ENCODE data around the gene RPS2. TPM values are rescaled to one million over a fixed set of nuclear protein-coding genes. Genes with fewer than 3 reads are reported as not detected.

The RPS2 gene
- total and polyA plus RNA-seq, 2 of the 8 experiments (the other 6 are each of a cell fraction or from before 2014, with no cell fraction given) = 4,042 to 16,783 TPM

GRCh38 chr16:1963806-1964505, 670 bp downstream of the RPS2 start (continued):
- TF ChIP-seq SUZ12 (IDR thresholded peaks at IDR 0.05; ENCODE audit: low read length) (no peak), SP2 (IDR thresholded peaks at IDR 0.05; ENCODE audit: low read length) (no peak), SIX5 (IDR thresholded peaks at IDR 0.05; ENCODE audit: low read depth, low read length) (no peak), HDAC6 (IDR thresholded peaks at IDR 0.05; ENCODE audit: low read depth, low read length) (no peak), CHD1 (IDR thresholded peaks at IDR 0.05; ENCODE audit: low read depth, low read length) (no peak), ZNF274 (IDR thresholded peaks at IDR 0.05; ENCODE audit: borderline replicate concordance, extremely low read depth, low read length) (no peak), POLR2AphosphoS5 (IDR thresholded peaks at IDR 0.05; ENCODE audit: low read depth, low read length) (peak; percentile 54; the same call in 1 of the 2 replicates), ASH2L (IDR thresholded peaks at IDR 0.05; ENCODE audit: low read length) (no peak), KDM5A (IDR thresholded peaks at IDR 0.05; ENCODE audit: low read length) (no peak), RXRA (IDR thresholded peaks at IDR 0.05; ENCODE audit: insufficient read depth, low read depth, low read length) (no peak), KDM1A (IDR thresholded peaks at IDR 0.05; ENCODE audit: borderline replicate concordance, low read length) (no peak), BACH1 (IDR thresholded peaks at IDR 0.05; ENCODE audit: low read length) (no peak), BCL11A (IDR thresholded peaks at IDR 0.05; ENCODE audit: low read depth in 2 of 2, low read length in 2 of 2) (no peak), CBX8 (IDR thresholded peaks at IDR 0.05; ENCODE audit: borderline replicate concordance, low read depth, low read length) (no peak), RNF2 (IDR thresholded peaks at IDR 0.05; ENCODE audit: borderline replicate concordance, low read depth, low read length, missing control alignments, poor library complexity, severe bottlenecking) (no peak), MAX (IDR thresholded peaks at IDR 0.05) (no peak), EGR1 (IDR thresholded peaks at IDR 0.05; ENCODE audit: borderline replicate concordance, low read depth, low read length) (no peak), CEBPB (IDR thresholded peaks at IDR 0.05; ENCODE audit: low read depth, low read length) (no peak), EZH2 (IDR thresholded peaks at IDR 0.05; ENCODE audit: low read depth, low read length, severe bottlenecking) (no peak), KDM4A (IDR thresholded peaks at IDR 0.05; ENCODE audit: low read depth, low read length, severe bottlenecking) (no peak), CREB1 (IDR thresholded peaks at IDR 0.05) (no peak)
- TF ChIP-seq, protein P1, sequence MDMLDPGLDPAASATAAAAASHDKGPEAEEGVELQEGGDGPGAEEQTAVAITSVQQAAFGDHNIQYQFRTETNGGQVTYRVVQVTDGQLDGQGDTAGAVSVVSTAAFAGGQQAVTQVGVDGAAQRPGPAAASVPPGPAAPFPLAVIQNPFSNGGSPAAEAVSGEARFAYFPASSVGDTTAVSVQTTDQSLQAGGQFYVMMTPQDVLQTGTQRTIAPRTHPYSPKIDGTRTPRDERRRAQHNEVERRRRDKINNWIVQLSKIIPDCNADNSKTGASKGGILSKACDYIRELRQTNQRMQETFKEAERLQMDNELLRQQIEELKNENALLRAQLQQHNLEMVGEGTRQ (IDR thresholded peaks at IDR 0.05; ENCODE audit: low read length) = no peak
- TF ChIP-seq, protein P2, sequence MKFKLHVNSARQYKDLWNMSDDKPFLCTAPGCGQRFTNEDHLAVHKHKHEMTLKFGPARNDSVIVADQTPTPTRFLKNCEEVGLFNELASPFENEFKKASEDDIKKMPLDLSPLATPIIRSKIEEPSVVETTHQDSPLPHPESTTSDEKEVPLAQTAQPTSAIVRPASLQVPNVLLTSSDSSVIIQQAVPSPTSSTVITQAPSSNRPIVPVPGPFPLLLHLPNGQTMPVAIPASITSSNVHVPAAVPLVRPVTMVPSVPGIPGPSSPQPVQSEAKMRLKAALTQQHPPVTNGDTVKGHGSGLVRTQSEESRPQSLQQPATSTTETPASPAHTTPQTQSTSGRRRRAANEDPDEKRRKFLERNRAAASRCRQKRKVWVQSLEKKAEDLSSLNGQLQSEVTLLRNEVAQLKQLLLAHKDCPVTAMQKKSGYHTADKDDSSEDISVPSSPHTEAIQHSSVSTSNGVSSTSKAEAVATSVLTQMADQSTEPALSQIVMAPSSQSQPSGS (IDR thresholded peaks at IDR 0.05; ENCODE audit: low read length) = no peak

Measured in H1 (cell line).